H1 (cell line): ENCODE data around the gene SLC13A5.

Experiments
- BRCA1 ChIP-seq: IDR thresholded peaks from 2 replicates; pipeline ENCODE4 v1.6.1; 2012; ENCODE audit warnings: low read depth, low read length, improper control_type of control experiment
- EGR1 ChIP-seq: IDR thresholded peaks from 2 replicates; pipeline ENCODE4 v1.6.1; 2011; ENCODE audit warnings: low read depth, low read length, borderline replicate concordance
- EZH2 ChIP-seq: fragments of 200-600 bp; sonication (generic); IDR thresholded peaks from 2 replicates; pipeline ENCODE4 v1.7.1; 2012; ENCODE audit warnings: low read depth, mild to moderate bottlenecking, moderate library complexity, low read length, inconsistent platforms; ENCODE audit not compliant: severe bottlenecking
- HDAC2 ChIP-seq, 2 experiments: fragments of 300-600 bp in 1 of 2; sonication (generic) in 1 of 2; IDR thresholded peaks; 2 replicates each; pipeline ENCODE4 v1.6.1; 2011 to 2012; ENCODE audit warnings: low read depth in 2 of 2, low read length in 2 of 2, mild to moderate bottlenecking in 2 of 2, moderate library complexity in 2 of 2, borderline replicate concordance in 1 of 2, inconsistent platforms in 1 of 2
- POLR2A ChIP-seq, 2 experiments: IDR thresholded peaks; 1 replicate in 1 of 2; 2 replicates in 1 of 2; pipeline ENCODE4 v1.6.1; 2011; ENCODE audit warnings: low read depth in 2 of 2, low read length in 2 of 2, mild to moderate bottlenecking in 2 of 2; ENCODE audit errors: control extremely low read depth in 1 of 2
- POLR2AphosphoS5 ChIP-seq: IDR thresholded peaks from 2 replicates; pipeline ENCODE4 v1.6.1; 2011; ENCODE audit warnings: low read depth, low read length
- RAD21 ChIP-seq, 2 experiments: IDR thresholded peaks in 1 of 2; conservative IDR thresholded peaks in 1 of 2; 2 replicates each; pipeline ENCODE4 v1.6.1; 2011; ENCODE audit warnings: low read depth in 2 of 2, low read length in 2 of 2, improper control_type of control experiment in 1 of 2, inconsistent platforms in 1 of 2, mild to moderate bottlenecking in 1 of 2, moderate library complexity in 1 of 2
- SP1 ChIP-seq: IDR thresholded peaks from 2 replicates; pipeline ENCODE4 v1.6.1; 2011; ENCODE audit warnings: low read depth, low read length
- TF ChIP-seq, protein P1 (sequence below), 3 experiments: IDR thresholded peaks; 1 replicate in 2 of 3; 2 replicates in 1 of 3; pipeline versions ENCODE4 v1.5.1 to v1.6.1; 2011; ENCODE audit warnings: low read length in 3 of 3, mild to moderate bottlenecking in 3 of 3, inconsistent platforms in 2 of 3, low read depth in 1 of 3, moderate library complexity in 1 of 3; ENCODE audit not compliant: insufficient read depth in 1 of 3; ENCODE audit errors: control extremely low read depth in 1 of 3

DNA sequence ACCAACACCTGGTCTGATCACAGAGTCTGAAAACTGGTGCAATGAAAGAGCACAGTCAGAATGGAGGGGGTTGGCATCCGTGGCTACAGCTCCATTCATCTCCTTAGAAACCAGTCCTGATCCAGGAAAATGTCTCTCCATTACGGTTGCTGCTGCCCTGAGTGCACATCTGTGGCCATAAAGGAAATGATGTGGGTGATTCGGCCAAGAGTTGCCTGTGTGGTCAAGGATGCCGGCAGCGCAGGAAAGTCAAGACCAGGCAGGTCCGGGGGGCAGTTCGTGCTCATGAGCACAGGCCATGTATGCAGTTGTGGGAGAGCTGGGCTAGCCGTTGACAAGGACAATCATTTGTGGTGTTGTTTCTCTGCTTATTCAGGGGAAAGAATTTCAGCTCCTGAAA lies 48.6 kb upstream of the SLC13A5 start:
- TF ChIP-seq RAD21 (IDR thresholded peaks at IDR 0.05 in 1 of 2, conservative IDR thresholded peaks at IDR 0.05 in 1 of 2; ENCODE audit: low read depth in 2 of 2, low read length in 2 of 2) (no peak), POLR2A (IDR thresholded peaks at IDR 0.05; ENCODE audit: control extremely low read depth in 1 of 2, low read depth in 2 of 2, low read length in 2 of 2) (no peak), EGR1 (no peak), HDAC2 (IDR thresholded peaks at IDR 0.05; ENCODE audit: borderline replicate concordance in 1 of 2, low read depth in 2 of 2, low read length in 2 of 2) (no peak), BRCA1 (no peak), EZH2 (no peak), SP1 (no peak), POLR2AphosphoS5 (no peak)
- TF ChIP-seq, protein P1, sequence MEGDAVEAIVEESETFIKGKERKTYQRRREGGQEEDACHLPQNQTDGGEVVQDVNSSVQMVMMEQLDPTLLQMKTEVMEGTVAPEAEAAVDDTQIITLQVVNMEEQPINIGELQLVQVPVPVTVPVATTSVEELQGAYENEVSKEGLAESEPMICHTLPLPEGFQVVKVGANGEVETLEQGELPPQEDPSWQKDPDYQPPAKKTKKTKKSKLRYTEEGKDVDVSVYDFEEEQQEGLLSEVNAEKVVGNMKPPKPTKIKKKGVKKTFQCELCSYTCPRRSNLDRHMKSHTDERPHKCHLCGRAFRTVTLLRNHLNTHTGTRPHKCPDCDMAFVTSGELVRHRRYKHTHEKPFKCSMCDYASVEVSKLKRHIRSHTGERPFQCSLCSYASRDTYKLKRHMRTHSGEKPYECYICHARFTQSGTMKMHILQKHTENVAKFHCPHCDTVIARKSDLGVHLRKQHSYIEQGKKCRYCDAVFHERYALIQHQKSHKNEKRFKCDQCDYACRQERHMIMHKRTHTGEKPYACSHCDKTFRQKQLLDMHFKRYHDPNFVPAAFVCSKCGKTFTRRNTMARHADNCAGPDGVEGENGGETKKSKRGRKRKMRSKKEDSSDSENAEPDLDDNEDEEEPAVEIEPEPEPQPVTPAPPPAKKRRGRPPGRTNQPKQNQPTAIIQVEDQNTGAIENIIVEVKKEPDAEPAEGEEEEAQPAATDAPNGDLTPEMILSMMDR (IDR thresholded peaks at IDR 0.05; ENCODE audit: control extremely low read depth in 1 of 3, insufficient read depth in 1 of 3, low read depth in 1 of 3, low read length in 3 of 3), result no peak
